ENCODE measurements around the gene ODR4.
"Not testable (repeated sequence)": the region's sequence is repeated elsewhere in the genome, so short reads cannot be mapped to it uniquely, and the experiment has no call there.

Gene ODR4

GRCh38 chr1:186375152-186375928 lies at the start of gene ODR4, which contains the start of gene TPR:
ODR4 (plus strand) TSS chr1:186375838; CDS start chr1:186379786, 3,948 bp downstream.
TPR (minus strand) TSS chr1:186375253; CDS start chr1:186375028, 225 bp downstream.
- Histone ChIP-seq H3K9ac (ENCODE audit: low read depth, low read length) (peak within 1 kb of the TSS; percentile 75), H3K36me3 (ENCODE audit: insufficient read depth, low read length) (peaks cover 2% of the 10 kb centered on the region; the same call in 1 of the 2 replicates), H3K9me3 (ENCODE audit: control insufficient read depth, insufficient read depth, low read length) (no peaks in the 10 kb centered on the region), H3K4me1 (ENCODE audit: insufficient read depth, low read length) (no peaks in the 10 kb centered on the region)

- Histone ChIP-seq H3K36me3 (ENCODE audit: insufficient read depth, low read length) (peaks cover 19% of the 10 kb centered on the region), H3K9ac (ENCODE audit: low read depth, low read length) (no peak overlapping the region), H3K4me1 (ENCODE audit: insufficient read depth, low read length) (no peaks in the 10 kb centered on the region), H3K9me3 (ENCODE audit: control insufficient read depth, insufficient read depth, low read length) (no peaks in the 10 kb centered on the region)
Observed at GRCh38 chr1:186326009-186326408, 49.6 kb upstream of the ODR4 start.

DNA sequence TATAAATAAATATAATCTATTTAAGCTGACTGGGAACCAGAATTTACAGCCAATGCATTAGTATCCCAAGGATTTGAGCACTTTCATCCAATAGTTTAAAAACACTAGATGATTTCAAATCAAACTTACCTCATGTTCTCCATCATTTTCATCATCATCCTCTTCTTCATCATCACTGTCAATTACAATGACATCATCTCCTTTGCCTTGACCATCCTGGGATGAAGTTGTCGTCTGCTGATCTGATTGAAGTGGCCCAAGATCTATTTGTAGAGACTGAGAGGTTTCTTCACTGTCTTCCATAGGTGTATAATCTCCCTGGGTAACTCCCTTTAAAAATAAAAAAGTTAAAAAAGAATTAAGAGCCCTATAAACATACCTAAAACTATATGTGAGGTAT lies 48.3 kb upstream of the ODR4 start:
- Histone ChIP-seq H3K9me3 (ENCODE audit: control insufficient read depth, insufficient read depth, low read length) (no peaks in the 10 kb centered on the region), H3K4me1 (ENCODE audit: insufficient read depth, low read length) (no peaks in the 10 kb centered on the region), H3K36me3 (ENCODE audit: insufficient read depth, low read length) (peaks cover 15% of the 10 kb centered on the region; the same call in 1 of the 2 replicates), H3K9ac (ENCODE audit: low read depth, low read length) (no peak overlapping the region)

DNA sequence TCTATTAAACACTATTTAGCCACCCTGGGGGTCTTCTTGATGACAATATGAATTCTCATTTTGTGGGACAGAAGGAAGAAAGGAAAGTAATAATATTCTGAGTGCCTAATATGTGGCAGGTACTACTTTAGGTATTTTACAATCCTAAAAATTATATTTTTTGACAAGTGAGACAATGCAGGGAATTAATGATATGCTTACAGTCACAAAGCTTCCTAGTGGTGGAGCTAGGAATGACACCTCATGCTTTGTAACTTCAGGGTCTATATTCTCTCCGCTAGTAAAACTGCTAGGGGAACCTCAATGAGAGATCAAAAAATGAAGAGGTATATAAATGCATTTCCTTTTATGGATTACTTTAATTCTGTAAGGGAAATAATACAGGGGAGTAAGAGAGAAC lies 44.9 kb upstream of the ODR4 start:
- H3K4me1 ChIP-seq (ENCODE audit: insufficient read depth, low read length) = no peaks in the 10 kb centered on the region
- H3K36me3 ChIP-seq (ENCODE audit: insufficient read depth, low read length) = peaks cover 29% of the 10 kb centered on the region
- no peak overlapping the region for H3K9ac ChIP-seq (ENCODE audit: low read depth, low read length)
- H3K9me3 ChIP-seq (ENCODE audit: control insufficient read depth, insufficient read depth, low read length) = no peaks in the 10 kb centered on the region

- H3K4me1 ChIP-seq (ENCODE audit: insufficient read depth, low read length) = no peaks in the 10 kb centered on the region
- H3K36me3 ChIP-seq (ENCODE audit: insufficient read depth, low read length) = peaks cover 47% of the 10 kb centered on the region
- no peaks in the 10 kb centered on the region for H3K9me3 ChIP-seq (ENCODE audit: control insufficient read depth, insufficient read depth, low read length)
- no peak overlapping the region for H3K9ac ChIP-seq (ENCODE audit: low read depth, low read length)
Observed at GRCh38 chr1:186337554-186337953, 38.1 kb upstream of the ODR4 start.

DNA sequence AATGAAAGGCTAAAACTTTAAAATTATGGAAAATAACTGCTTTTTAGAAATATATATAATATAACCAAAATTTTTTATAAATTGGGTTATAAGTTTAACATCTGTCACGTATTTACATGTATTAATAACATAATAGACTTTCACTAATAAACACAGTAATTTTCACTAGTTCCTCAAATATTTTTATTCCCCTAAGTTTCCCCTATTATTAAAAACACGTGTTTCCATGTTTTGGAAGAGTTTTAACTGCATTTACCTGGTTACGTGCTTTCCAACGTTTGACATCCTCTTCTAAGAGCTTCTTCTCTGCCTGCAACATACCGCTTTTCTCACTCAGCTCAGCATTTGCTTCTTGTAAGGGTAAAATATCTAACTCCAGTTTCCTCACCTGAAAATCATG lies 34.9 kb upstream of the ODR4 start:
- peaks cover 41% of the 10 kb centered on the region for H3K36me3 ChIP-seq (ENCODE audit: insufficient read depth, low read length)
- no peaks in the 10 kb centered on the region for H3K4me1 ChIP-seq (ENCODE audit: insufficient read depth, low read length)
- no peak overlapping the region for H3K9ac ChIP-seq (ENCODE audit: low read depth, low read length)
- H3K9me3 ChIP-seq (ENCODE audit: control insufficient read depth, insufficient read depth, low read length) = peaks cover 4% of the 10 kb centered on the region; the same call in 1 of the 2 replicates

GRCh38 chr1:186347837-186348691 lies 27.6 kb upstream of the ODR4 start:
- H3K9ac ChIP-seq (ENCODE audit: low read depth, low read length); H3K4me1 ChIP-seq (ENCODE audit: insufficient read depth, low read length); H3K9me3 ChIP-seq (ENCODE audit: control insufficient read depth, insufficient read depth, low read length): not testable (repeated sequence)
- peaks cover 37% of the 10 kb centered on the region for H3K36me3 ChIP-seq (ENCODE audit: insufficient read depth, low read length)

DNA sequence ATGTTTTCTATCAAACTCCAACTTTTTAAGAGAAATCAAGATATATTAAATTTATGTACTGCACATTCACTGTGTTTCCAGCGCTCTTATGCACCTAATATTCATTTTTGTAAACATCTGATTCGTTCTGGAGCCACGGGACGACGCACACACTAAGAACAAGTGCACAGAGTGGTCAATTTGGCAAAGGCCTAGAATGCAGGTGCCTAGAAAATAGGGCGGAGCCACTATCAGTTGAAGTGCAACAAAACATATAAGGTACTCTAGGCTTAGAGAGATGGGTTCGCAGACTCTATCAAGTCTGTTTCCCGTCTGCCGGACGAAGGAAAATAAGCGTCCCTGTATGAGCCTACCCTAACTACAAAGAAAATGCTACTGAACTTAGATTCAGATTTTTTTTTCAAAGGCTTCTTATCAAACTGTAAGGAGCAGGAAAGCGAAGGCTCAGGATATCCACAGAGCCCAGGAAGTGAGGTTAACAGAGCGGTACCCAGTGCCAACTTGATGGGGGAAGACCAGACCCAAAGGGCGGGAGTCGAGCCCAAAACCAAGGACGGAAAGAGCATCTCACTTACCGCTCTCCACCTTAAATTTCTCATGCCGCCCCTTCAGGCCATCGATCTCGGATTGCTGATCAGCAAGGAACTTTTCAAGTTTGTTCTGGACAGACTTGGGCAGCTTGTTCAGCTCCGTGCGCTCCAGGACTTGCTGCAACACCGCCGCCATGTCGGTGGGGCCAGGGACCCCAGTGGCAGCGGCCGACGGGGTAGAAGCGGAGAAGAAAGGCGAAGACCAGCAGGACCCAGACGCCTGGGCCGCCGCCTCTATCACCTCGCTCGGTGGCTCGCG lies 1.1 kb upstream of the ODR4 start:
- peak overlapping the region; percentile 75 for H3K9ac ChIP-seq (ENCODE audit: low read depth, low read length)
- peaks cover 2% of the 10 kb centered on the region; the same call in 1 of the 2 replicates for H3K36me3 ChIP-seq (ENCODE audit: insufficient read depth, low read length)
- no peaks in the 10 kb centered on the region for H3K9me3 ChIP-seq (ENCODE audit: control insufficient read depth, insufficient read depth, low read length)
- H3K4me1 ChIP-seq (ENCODE audit: insufficient read depth, low read length) = no peaks in the 10 kb centered on the region

DNA sequence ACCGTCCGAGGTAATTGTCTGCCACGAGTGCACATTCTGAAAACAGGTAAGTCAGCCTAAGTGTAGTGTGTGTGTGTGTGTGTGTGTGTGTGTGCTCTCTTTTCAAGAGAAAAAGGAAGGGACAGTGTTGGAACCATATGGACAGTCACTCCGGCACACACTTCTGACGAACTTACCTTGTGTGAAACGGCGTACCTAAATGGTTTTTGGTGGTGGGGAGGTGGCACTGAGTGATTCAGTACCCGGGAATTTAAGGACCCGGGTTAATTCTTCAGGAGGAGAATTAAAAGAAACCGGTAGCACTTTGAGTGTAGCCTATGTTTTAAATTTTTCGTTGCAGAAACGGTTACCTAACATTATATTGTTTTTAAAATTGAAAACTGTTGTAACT lies 286 bp downstream of the ODR4 start:
- Histone ChIP-seq H3K4me1 (ENCODE audit: insufficient read depth, low read length) (no peaks in the 10 kb centered on the region), H3K9ac (ENCODE audit: low read depth, low read length) (peak overlapping the region; percentile 75), H3K9me3 (ENCODE audit: control insufficient read depth, insufficient read depth, low read length) (no peaks in the 10 kb centered on the region), H3K36me3 (ENCODE audit: insufficient read depth, low read length) (peaks cover 6% of the 10 kb centered on the region)

DNA sequence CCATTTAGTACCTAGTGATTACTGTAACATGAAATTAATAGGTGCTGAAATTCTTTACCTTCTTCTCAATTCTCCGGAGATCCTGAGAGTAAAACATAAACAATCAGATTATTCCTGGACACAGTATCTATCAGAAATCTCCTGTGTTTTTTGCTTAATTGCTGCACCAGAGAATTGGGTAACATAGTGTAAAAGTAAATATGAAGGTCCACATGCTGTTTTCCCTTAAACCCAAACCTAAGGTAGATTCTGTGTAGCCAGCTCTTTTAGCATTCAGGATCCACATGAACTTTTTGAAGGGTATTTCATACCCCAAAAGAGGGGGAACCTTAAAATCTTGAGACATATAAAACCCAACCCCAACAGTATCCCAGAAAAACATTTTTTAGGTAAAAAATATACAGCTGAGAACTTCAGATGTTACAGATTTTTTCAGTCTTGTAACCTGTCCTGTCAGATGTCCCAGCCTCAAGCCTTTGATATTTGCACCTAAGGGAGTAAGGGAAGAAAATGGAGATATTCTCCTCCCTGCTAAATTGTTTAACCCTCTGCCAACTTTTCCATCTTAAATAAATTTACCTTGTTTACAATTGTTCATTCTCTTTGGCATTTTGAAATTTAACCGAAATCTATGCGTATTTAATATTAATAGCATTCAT lies 11.2 kb downstream of the ODR4 start:
- Histone ChIP-seq H3K9ac (ENCODE audit: low read depth, low read length) (no peak overlapping the region), H3K9me3 (ENCODE audit: control insufficient read depth, insufficient read depth, low read length) (no peaks in the 10 kb centered on the region), H3K4me1 (ENCODE audit: insufficient read depth, low read length) (no peaks in the 10 kb centered on the region), H3K36me3 (ENCODE audit: insufficient read depth, low read length) (no peaks in the 10 kb centered on the region; the same call in 1 of the 2 replicates)

- Histone ChIP-seq H3K9ac (ENCODE audit: low read depth, low read length) (no peak overlapping the region), H3K9me3 (ENCODE audit: control insufficient read depth, insufficient read depth, low read length) (no peaks in the 10 kb centered on the region), H3K36me3 (ENCODE audit: insufficient read depth, low read length) (peaks cover 5% of the 10 kb centered on the region), H3K4me1 (ENCODE audit: insufficient read depth, low read length) (peaks cover 2% of the 10 kb centered on the region; the same call in 1 of the 2 replicates)
Observed at GRCh38 chr1:186390925-186391324, 15.3 kb downstream of the ODR4 start.

DNA sequence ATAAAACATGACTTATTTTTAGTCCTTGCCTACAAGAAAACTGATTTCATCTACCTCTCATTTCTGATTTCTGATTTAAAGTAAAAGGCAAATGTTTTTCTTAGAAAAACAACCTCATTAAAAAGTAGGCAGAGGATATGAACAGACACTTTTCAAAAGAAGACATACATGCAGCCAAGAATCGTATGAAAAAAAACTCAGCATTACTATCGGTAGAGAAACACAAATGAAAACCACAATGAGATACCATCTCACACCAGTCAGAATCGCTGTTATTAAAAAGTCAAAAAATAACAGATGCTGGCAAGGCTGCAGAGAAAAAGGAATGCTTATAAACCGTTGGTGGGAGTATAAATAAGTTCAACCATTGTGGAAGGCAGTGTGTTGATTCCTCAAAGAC lies 16.2 kb downstream of the ODR4 start:
- H3K9ac ChIP-seq (ENCODE audit: low read depth, low read length) = no peak overlapping the region
- H3K4me1 ChIP-seq (ENCODE audit: insufficient read depth, low read length) = peaks cover 4% of the 10 kb centered on the region; the same call in 1 of the 2 replicates
- peaks cover 5% of the 10 kb centered on the region for H3K36me3 ChIP-seq (ENCODE audit: insufficient read depth, low read length)
- H3K9me3 ChIP-seq (ENCODE audit: control insufficient read depth, insufficient read depth, low read length) = no peaks in the 10 kb centered on the region

DNA sequence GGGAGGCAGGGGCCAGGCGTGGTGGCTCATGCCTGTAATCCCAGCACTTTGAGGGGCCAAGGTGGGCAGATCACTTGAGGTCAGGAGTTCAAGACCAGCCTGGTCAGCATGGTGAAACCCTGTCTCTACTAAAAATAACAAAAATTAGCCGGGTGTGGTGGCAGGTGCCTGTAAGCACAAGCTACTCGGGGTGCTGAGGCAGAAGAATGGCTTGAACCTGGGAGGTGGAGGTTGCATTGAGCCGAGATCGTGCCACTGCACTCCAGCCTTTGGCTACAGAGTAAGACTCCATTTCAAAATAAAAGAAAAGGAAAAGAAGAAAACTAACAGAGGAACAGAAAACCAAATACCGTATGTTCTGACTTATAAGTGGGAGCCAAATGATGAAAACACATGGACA lies 17.1 kb downstream of the ODR4 start:
- H3K4me1 ChIP-seq (ENCODE audit: insufficient read depth, low read length); H3K9me3 ChIP-seq (ENCODE audit: control insufficient read depth, insufficient read depth, low read length); H3K9ac ChIP-seq (ENCODE audit: low read depth, low read length); H3K36me3 ChIP-seq (ENCODE audit: insufficient read depth, low read length): not testable (repeated sequence)

GRCh38 chr1:186401446-186401845 lies 25.8 kb downstream of the ODR4 start:
- not testable (repeated sequence) for H3K9ac ChIP-seq (ENCODE audit: low read depth, low read length); H3K4me1 ChIP-seq (ENCODE audit: insufficient read depth, low read length); H3K36me3 ChIP-seq (ENCODE audit: insufficient read depth, low read length); H3K9me3 ChIP-seq (ENCODE audit: control insufficient read depth, insufficient read depth, low read length)

Data from ES-I3 (cell line).